Stimulated activated CD8-positive, alpha-beta memory T cell treated with anti-CD3 and anti-CD28 coated beads, Interleukin-15, amount 100 ng/mL, for 4 hours (primary cell): ENCODE results near the gene RAP1B.

Experiments used
- DNase-seq, 2 donors: peaks; one replicate each; pipeline ENCODE4 v3.0.0-alpha.2; 2020; ENCODE audit warnings: low read depth in 2 of 2

Gene RAP1B

GRCh38 chr12:68699486-68699885, 88.8 kb downstream of the RAP1B start:
- no peak for DNase-seq
